Muscle of arm (tissue), 12 donors: ENCODE data around the gene CACHD1. TPM values are rescaled to one million over a fixed set of nuclear protein-coding genes. Genes with fewer than 3 reads are reported as not detected.
"Not testable (repeated sequence)": the region's sequence is repeated elsewhere in the genome, so short reads cannot be mapped to it uniquely, and the experiment has no call there.

Source experiments
- DNase-seq: peaks from one replicate; pipeline ENCODE4 v3.0.0-alpha.2; 2013
- polyA plus RNA-seq, 12 donors: library from polyadenylated mRNA; unstranded; fragments of 120-200 nt; gene quantifications; one replicate each; pipeline ENCODE4 v1.2.1, GENCODE V29; 2013; ENCODE audit not compliant: insufficient read length in 12 of 12

CACHD1 gene
- polyA plus RNA-seq, 12 donors = 8.9 to 29.4 (median 12.1) TPM; not detected in 1

DNA sequence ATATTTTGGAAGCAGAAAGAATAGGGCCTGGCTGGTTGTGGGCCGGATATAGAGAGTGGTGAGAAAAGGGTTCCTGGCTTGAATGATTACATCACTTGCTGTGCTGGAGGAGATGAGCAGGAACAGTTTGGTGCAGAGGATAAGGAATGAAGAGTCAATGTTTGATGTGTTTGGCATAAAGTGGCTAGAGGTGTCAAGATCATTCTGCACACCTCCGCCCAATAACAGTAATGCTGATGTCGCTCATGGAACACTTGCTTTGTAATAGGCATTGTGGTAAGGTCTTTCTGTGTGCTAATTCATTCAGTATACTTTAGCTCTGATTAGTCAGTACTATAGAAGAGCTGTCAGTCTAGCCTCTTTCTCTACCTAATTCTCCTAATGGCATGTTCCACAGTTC, 226.9 kb downstream of the CACHD1 start:
- DNase-seq = no peak

DNA sequence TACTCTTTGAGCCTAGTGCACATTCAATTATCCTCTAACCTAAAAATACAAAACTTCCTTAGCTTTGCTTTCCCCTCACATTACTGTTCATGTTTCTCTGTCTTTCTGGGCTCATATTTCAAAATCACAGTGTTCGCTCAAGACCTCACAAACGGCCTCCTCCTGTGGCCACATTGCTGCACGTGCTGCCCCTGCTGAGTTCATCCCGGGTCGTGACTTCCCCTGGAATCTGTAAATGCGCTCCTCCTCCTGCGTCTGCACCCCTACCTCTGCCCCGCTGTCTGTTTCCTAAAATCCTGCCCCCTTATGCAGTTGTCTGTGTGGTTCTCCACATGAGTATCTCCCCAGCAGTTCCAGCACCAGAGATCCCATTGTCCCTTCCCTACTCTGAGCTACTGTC, 229.4 kb downstream of the CACHD1 start:
- no peak for DNase-seq

DNA sequence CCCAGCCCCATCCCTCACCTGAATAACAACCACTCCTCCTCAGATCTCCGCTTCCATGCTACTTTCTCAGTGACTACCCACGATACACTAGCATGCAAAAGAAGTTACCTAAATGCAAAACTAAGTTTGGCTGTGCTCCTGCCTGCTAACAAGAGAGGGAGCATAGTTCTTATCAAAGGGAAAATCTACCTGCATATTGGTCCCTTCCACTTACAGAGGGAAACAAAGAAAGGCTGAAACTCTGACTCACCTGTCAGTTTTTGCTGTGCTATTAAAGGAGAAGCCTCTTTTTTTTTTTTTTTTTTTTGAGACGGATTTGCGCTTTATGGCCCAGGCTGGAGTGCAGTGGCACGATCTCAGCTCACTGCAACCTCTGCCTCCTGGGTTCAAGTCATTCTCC, 231.1 kb downstream of the CACHD1 start:
- DNase-seq = no peak

DNA sequence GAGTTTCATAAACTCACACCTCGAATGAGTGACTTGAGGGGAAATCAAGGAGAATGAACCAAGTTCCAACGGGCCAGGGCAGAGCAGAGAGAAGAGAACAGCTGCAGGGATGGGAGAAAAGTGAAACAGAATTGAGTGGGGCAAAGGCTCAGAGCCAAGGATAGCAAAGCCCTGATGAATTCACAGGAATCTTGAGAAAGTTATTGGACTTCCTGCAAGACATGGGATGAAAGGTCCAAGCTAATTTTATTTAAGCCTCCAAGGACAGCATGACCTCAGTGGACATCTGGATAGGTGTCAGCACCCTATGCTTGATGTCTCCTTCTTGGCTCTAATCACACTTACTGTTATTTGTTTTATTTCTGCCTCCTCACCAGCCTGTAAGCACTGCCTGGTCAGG, 232.0 kb downstream of the CACHD1 start:
- no peak for DNase-seq

DNA sequence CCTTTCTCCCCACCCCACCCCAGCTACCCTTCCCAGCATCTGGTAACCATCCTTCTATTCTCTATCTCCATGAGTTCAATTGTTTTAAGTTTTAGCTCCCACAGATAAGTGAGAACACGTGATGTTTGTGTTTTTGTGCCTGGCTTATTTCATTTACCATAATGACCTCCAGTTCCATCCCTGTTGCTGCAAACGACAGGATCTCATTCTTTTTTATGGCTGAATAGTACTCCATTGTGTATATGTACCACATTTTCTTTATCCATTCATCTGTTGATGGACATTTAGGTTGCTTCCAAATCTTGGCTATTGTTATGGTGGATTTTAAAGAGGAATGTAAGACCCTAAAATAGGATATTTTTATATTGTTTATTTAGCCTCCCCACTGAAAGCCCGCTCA, 232.7 kb downstream of the CACHD1 start:
- not testable (repeated sequence) for DNase-seq

DNA sequence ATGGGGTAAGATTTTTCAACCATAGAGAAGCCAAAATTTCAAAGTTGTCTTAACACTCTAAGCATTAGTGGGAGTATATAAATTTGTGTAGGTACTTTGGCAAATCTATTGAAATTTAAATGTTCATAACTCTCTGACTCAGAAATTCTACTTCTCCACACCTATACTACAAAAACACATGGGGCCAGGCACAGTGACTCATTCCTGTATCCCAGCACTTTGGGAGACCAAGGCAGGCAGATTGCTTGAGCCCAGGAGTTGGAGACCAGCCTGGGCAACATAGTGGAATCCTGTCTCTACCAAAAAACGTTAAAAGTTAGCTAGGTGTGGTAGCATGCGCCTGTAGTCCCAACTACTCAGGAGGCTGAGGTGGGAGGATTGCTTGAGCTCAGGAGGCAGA, 233.7 kb downstream of the CACHD1 start:
- DNase-seq = no peak

DNA sequence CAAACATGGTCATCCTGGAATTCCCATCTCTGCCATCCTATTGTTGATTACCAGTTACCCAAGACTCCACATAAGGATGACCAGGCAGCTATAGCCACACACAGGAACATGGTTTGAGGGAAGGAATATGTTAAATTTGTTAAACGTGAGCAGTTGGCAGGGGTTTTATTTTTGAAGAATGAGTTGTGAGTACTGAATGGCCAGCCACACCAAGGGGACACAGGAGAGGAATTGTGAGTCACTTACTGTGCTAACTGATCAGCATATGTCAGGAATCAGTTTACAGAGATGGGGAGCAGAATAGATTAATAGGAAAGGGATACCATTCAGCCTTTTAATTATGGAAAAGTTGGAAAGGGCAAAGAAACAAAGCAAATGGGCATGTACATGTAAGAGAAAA, 235.7 kb downstream of the CACHD1 start:
- DNase-seq = no peak

DNA sequence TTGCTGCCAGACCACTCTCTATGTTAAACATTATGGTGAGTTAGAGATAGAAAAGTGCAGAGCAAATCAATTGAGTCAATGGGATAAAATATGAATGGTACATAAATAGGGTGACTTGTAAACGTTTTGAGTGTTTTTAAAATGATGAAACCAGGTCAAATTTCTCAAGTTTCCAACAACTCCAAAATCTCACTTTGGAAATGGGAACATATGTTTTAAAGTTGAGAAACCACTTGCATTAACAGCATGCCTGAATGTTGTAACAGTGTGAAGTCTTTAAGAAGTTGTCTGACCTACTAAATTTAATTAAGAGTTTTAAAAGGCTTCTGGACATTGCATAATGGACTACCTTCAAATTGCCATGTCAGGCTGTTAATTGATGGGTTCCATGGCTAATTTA, 241.3 kb downstream of the CACHD1 start:
- DNase-seq = no peak

DNA sequence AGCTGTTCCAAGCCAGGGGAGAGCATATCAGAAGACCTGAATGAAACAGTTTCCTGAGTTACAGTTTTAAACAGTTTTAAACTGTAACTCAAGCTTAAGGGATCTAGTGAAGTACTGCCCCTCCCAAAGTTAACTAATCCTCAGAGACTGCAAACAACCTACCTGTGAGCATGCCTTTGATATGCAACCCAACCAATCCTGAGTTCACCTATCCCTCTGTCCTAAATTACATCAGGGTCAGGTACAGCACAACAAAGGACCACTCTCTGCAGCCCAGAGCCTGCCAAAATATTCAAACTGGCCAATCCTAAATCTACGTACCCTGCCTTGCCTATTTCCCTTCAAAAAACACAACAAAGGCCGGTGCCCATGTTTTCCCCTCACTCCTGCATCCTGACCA, 242.1 kb downstream of the CACHD1 start:
- DNase-seq = no peak

DNA sequence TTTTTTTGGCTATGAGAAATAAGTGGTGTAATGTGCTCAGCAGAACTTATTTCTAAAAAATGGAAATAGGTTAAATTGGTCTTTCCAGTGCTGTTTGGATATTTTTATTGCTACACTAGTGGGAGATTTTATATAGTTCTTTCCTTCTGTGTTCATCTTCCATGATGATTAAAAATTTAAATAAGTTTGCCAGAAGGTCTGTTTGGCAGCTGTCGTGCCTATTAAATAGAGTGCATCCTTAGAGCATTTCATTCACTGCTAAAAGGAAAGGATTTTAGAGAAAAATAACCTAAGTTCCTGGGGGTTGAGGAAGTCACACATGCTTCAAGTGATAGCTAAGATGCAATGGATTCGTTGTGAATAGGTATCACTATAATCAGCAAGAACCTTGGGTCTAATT, 245.3 kb downstream of the CACHD1 start:
- no peak for DNase-seq

DNA sequence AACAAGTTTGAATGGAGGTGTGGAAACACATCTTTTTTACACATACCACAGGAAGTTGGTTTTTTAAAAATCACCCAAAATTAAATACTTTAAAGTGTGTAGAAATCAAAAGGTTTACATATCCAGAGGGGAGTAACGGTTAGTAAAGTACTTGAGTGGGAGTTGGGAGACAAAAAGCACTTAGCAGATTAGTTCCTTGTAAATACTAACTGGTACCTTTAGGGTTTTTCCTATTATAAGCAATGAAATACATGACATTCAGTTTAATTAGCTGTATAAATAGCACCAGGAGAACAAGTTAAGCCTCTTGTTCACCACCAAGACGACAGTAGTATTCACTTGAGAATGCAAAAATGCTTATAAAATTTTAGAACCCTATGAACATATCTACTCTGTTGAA, 251.2 kb downstream of the CACHD1 start:
- no peak for DNase-seq

DNA sequence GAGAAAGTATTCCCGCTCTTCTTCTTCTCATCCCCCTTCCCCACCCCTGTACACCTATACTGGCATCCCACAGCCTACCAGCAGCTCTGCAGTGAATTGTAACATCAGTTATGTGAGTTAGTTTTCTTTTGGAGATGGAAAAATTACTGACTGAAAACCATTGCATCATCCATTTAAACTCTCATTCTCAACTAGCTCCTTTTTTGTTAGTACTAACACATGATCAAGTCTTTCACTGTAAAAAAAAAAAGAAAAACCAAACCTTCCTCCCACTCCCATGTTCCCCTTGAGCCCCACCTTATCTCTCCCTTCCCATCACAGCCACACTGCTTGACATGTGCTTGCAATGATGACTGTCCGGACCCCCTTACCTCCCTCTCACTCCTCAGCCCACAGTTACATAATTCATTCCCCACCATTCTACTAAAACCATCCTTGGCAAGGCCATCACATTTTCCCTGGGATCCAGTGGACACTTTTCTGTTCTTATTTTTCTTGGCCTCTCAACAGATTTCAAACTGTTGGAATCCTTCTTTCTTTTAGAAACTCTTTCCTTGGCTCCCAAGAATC, 251.7 kb downstream of the CACHD1 start:
- no peak for DNase-seq

DNA sequence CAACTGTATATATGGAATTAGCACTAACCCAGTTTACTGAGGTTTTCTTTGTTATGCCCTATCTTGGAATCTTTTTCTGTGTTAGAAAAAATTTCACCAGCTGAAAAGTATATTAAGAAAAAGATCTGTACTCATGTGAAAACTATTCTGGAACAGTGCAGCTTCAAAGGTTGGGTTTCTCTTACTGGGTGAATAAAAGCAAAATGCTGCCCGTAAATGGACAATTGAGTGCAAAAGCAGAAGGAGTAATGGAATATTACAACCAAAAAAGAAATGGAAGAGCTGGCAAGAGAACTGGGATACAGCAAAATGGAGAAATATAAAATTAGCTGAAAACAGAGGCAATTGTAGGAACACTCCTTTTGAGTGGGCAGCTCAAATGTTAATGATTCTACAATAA, 257.9 kb downstream of the CACHD1 start:
- DNase-seq = no peak

DNA sequence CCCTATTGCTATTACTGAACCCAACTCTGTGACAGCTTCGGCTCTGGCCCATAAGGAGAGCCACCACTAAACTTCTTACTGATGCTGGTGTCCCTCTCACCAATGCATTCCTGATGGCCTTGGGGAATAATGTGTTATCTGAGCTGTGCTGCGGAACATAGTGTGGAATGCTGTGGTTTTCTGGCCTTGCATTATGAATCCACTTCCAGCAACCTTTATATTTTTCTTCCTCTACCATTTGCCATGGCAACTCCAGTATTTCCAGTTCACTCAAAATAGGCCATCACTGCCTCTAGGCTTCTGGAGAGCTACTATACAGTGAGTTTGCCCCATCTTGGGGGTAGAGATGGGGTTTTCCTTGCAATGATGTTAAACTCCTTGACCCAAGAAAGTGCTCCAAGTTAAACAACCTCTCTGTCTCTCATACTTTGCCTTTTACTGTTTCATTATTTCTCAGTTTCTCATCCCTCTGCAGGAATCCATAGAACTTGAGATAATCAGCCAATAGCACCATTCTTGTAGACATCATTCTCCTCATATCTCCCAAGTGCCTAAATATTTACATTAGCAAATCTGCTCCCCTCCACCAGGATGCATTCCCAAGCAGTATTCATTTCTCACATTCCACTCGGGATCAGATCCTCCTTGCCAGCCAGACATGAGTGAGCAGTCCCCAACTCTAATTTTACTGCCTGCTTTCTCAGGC, 263.8 kb downstream of the CACHD1 start:
- no peak for DNase-seq

DNA sequence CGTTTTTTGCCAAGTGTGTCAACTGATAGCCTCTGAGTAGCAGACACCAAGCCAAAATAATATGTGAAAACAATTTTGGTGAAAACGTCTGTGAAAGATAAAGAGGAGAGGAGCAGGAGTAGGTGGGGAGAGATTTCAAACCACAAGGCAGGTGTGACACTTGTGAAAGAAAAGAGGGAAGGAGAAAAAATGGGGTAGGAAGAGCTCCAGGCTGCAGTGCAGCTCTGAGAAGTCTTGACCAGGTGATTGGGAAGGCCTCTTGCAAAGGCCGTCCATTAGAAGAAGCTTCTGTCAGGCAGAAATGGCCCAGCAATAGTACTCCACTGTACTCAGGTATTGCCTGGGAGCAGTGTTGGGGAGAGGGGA, 264.3 kb downstream of the CACHD1 start:
- no peak for DNase-seq

DNA sequence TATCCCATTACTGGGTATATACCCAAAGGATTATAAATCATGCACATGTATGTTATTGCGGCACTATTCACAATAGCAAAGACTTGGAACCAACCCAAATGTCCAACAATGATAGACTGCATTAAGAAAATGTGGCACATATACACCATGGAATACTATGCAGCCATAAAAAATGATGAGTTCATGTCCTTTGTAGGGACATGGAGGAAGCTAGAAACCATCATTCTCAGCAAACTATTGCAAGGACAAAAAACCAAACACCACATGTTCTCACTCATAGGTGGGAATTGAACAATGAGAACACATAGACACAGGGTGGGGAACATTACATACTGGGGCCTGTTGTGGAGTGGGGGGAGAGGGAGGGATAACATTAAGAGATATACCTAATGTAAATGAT, 270.8 kb downstream of the CACHD1 start:
- DNase-seq = not testable (repeated sequence)
